Measurements from ENCODE around the gene NR6A1. TPM values are rescaled to one million over a fixed set of nuclear protein-coding genes. Genes with fewer than 3 reads are reported as not detected.

Gene NR6A1
- total RNA-seq, 6 donors from 2014 or later = 4.2 to 34.6 (median 8.2) TPM

DNA sequence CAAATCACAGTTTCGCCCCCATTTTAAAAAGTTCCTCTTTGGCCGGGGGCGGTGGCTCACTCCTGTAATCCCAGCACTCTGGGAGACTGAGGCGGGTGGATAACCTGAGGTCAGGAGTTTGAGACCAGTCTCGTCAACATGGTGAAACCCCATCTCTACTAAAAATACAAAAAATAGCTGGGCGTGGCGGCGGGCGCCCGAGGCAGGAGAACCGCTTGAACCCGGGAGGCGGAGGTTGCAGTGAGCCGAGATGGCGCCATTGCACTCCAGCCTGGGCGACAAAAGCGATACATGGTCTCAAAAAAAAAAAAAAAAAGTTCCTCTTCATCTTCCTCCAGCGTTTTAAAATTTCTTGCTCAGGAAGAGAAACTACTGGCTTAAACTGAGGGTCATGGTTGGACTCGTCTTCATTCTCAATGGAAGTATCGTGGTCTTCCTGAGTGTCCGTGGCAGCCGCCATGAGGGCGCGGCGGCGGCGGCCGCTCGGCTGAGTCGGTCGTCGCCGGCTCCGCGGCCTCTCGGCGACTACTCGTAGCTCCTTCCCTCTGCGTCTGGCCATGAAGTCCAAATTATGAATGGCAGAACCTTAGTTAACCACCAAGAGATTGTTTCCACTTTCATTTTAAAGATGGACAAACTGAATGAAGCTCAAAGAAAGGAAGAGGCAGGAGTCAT is 171.9 kb downstream of the NR6A1 start:
- Histone ChIP-seq H3K36me3 (no peaks in the 10 kb centered on the region), H3K4me3 (no peak overlapping the region), H3K27me3 (no peaks in the 10 kb centered on the region), H3K27ac (no peak overlapping the region), H3K9me3 (no peaks in the 10 kb centered on the region), H3K4me1 (peaks cover 3 to 12% (median 7%) of the 10 kb centered on the region in 4 donors)
- no peak for ATAC-seq (ENCODE audit: low FRiP score in 2 of 2)
- TF ChIP-seq POLR2AphosphoS5 (IDR thresholded peaks at IDR 0.05) = no peak
- no peak for TF ChIP-seq EP300 (IDR thresholded peaks at IDR 0.05)
- no peak for TF ChIP-seq POLR2A (IDR thresholded peaks at IDR 0.05)
- no peak for TF ChIP-seq CTCF (IDR thresholded peaks at IDR 0.05)
- 96 to 98% methylated on average over 39 of the region's 39 CpGs for WGBS, 2 donors
- DNase-seq = peak in 1 of 2 donors; percentile 54

DNA sequence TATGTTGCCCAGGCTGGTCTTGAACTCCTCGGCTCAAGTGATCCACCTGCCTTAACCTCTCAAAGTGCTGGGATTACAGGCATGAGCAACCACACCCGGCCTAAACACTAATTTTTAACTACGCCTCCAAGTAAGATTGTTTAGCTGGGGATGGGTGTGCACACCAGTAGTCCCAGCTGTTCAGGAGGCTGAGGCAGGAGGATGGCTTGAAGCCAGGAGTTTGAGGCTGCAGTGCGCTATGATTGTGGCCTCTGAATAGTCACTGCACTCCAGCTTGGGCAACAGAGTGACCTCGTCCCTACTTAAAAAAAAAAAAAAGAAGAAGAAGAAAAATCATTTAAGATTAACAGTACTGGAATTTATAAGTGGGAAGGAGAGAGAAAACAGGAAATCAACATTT is 173.1 kb downstream of the NR6A1 start:
- H3K36me3 ChIP-seq = no peaks in the 10 kb centered on the region
- 93% methylated on average over 5 of the region's 5 CpGs for WGBS, 2 donors
- TF ChIP-seq POLR2AphosphoS5 (IDR thresholded peaks at IDR 0.05) (no peak), EP300 (IDR thresholded peaks at IDR 0.05) (no peak), CTCF (IDR thresholded peaks at IDR 0.05) (no peak), POLR2A (IDR thresholded peaks at IDR 0.05) (no peak)
- ATAC-seq (ENCODE audit: low FRiP score in 2 of 2) (no peak), DNase-seq (no peak)
- H3K4me3 ChIP-seq = no peak overlapping the region
- H3K27ac ChIP-seq = no peak overlapping the region
- no peaks in the 10 kb centered on the region for H3K9me3 ChIP-seq
- no peaks in the 10 kb centered on the region for H3K27me3 ChIP-seq
- H3K4me1 ChIP-seq = peaks cover 4 to 14% (median 11%) of the 10 kb centered on the region in 4 donors

- ATAC-seq (ENCODE audit: low FRiP score in 2 of 2) (no peak), DNase-seq (no peak)
- TF ChIP-seq POLR2AphosphoS5 (IDR thresholded peaks at IDR 0.05) (no peak), POLR2A (IDR thresholded peaks at IDR 0.05) (no peak), EP300 (IDR thresholded peaks at IDR 0.05) (no peak), CTCF (IDR thresholded peaks at IDR 0.05) (no peak)
- Histone ChIP-seq H3K4me3 (no peak overlapping the region), H3K36me3 (no peaks in the 10 kb centered on the region), H3K27me3 (no peaks in the 10 kb centered on the region), H3K9me3 (no peaks in the 10 kb centered on the region), H3K4me1 (peaks cover 4 to 11% (median 11%) of the 10 kb centered on the region in 4 donors), H3K27ac (no peak overlapping the region)
- WGBS, 2 donors = 80 to 82% methylated on average over 6 of the region's 6 CpGs
Measured at GRCh38 chr9:124596172-124596839, 174.8 kb downstream of the NR6A1 start.

DNA sequence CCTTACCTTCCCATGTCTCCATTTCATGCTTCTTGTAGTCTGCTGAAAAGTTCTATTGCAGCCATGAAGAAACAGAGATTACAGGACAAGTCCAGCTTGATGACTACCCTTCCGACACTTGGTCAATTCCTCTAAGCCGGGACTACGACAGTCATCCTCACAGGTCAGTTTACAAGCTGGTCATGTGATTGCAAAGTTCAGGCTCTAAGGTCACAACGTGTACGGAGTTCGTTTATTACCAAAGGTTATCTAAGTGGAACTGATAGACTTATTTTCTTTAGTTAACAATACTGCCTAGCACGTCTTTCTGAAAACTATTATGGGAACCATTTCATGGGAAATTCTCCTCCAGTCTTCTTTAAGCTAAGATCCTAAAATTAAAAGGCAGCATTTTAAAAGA is 175.4 kb downstream of the NR6A1 start:
- H3K27me3 ChIP-seq = no peaks in the 10 kb centered on the region
- DNase-seq = no peak
- no peaks in the 10 kb centered on the region for H3K9me3 ChIP-seq
- H3K27ac ChIP-seq = no peak overlapping the region
- TF ChIP-seq CTCF (IDR thresholded peaks at IDR 0.05) (no peak), EP300 (IDR thresholded peaks at IDR 0.05) (no peak), POLR2A (IDR thresholded peaks at IDR 0.05) (no peak), POLR2AphosphoS5 (IDR thresholded peaks at IDR 0.05) (no peak)
- no peaks in the 10 kb centered on the region for H3K36me3 ChIP-seq
- whole genome bisulfite sequencing, 2 donors = 79 to 81% methylated on average over 7 of the region's 7 CpGs
- H3K4me3 ChIP-seq = no peak overlapping the region
- no peak for ATAC-seq (ENCODE audit: low FRiP score in 2 of 2)
- peaks cover 4 to 11% (median 11%) of the 10 kb centered on the region in 4 donors for H3K4me1 ChIP-seq
